AG10803 (cell line): ENCODE measurements around the gene MAMLD1.

Source experiments
- DNase-seq: peaks from one replicate; pipeline ENCODE4 v3.0.0; 2010; ENCODE audit warnings: low read depth
- H3K4me3 ChIP-seq: 2 replicates; pipeline ENCODE4 v1.5.1; 2011; ENCODE audit warnings: mild to moderate bottlenecking, low read length, control low read depth
- TF ChIP-seq, protein P1 (sequence below): conservative IDR thresholded peaks from 2 replicates; pipeline ENCODE4 v1.5.1; 2011; ENCODE audit warnings: mild to moderate bottlenecking, low read length, control low read depth, inconsistent platforms

MAMLD1 gene

DNA sequence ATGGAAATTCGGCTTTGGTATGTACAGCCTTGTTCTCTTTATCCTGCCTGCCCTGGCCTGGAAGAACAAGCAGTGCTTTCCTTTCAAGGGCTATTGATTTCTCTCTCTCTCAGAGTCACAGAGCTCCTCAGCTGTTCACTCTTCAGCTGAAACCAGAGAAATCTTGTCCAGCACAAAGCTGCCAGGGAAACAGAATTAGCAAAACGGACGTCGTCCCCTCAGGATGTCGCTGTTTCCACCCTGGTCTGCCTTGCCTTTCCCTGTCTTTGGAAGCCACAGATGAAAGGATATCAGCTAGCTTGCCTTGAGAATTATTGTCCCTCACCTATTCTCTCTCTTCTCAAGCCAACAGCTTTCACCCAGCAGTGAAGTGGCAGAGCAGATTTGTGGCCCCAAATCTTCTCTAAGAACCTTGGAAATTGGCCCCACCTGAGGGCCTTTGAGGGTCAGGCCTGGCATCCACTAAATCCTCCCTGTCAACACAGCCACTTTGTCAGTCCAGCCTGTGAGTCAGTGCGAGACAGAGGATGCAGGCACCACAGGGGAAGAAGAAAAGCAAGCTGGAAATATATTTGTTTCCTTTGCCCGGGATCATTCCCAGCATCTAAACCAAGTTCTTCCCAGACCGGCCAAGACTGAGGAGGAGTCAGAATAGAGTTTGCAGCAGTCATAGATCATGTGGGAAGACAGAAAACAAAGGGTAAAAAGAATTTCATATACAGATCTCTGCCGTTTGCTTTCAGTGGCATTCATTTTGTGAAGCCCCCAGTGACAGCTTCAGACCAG is 141.5 kb downstream of the MAMLD1 start:
- no peak overlapping the region for H3K4me3 ChIP-seq
- DNase-seq = peak; percentile 10
- TF ChIP-seq, protein P1, sequence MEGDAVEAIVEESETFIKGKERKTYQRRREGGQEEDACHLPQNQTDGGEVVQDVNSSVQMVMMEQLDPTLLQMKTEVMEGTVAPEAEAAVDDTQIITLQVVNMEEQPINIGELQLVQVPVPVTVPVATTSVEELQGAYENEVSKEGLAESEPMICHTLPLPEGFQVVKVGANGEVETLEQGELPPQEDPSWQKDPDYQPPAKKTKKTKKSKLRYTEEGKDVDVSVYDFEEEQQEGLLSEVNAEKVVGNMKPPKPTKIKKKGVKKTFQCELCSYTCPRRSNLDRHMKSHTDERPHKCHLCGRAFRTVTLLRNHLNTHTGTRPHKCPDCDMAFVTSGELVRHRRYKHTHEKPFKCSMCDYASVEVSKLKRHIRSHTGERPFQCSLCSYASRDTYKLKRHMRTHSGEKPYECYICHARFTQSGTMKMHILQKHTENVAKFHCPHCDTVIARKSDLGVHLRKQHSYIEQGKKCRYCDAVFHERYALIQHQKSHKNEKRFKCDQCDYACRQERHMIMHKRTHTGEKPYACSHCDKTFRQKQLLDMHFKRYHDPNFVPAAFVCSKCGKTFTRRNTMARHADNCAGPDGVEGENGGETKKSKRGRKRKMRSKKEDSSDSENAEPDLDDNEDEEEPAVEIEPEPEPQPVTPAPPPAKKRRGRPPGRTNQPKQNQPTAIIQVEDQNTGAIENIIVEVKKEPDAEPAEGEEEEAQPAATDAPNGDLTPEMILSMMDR = 0 out of 2 replicates have a peak, but pooled peaks have one; percentile 5

DNA sequence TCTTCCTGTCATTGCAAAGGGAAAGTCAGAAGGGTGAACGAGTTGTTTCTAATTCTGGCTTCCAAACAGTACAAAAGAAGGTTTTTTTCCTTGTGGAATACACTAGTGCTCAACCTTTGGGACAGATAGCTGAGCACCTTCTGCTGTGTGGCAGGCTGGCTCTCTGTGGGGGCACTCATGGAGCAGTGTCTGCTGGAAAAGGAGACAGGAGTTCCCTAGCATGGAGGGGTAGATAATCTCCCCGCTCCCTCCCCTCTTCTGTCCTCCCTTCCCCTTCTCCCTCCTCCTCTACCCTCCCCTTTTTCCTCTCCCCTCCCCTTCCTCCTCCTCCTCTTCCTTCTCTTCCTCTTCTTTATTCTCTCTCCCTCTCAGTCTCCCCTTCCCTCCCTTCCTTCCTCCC is 142.9 kb downstream of the MAMLD1 start:
- no peak overlapping the region for H3K4me3 ChIP-seq
- no peak for DNase-seq
- TF ChIP-seq, protein P1 = no peak

DNA sequence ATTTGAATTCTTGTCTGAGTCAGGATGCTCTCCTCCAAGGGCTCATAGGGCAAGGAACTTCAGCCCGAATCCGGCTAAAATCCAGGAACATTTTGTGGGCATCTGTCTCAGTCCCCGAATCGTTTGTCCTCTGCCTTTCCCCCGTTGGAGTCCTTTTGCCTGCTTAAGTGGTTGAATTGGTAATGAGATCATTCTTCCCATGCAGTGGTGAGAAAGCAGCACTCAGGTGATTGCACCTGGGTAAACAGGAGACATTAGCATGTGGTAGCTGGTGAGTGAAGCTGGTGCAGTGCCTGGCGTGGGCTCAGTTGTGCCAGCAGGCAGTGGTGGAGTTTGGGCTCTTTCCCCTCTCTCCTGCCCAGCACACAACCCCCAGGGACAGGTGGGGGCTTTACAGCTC is 143.4 kb downstream of the MAMLD1 start:
- TF ChIP-seq, protein P1 = no peak
- DNase-seq = no peak
- no peak overlapping the region for H3K4me3 ChIP-seq

DNA sequence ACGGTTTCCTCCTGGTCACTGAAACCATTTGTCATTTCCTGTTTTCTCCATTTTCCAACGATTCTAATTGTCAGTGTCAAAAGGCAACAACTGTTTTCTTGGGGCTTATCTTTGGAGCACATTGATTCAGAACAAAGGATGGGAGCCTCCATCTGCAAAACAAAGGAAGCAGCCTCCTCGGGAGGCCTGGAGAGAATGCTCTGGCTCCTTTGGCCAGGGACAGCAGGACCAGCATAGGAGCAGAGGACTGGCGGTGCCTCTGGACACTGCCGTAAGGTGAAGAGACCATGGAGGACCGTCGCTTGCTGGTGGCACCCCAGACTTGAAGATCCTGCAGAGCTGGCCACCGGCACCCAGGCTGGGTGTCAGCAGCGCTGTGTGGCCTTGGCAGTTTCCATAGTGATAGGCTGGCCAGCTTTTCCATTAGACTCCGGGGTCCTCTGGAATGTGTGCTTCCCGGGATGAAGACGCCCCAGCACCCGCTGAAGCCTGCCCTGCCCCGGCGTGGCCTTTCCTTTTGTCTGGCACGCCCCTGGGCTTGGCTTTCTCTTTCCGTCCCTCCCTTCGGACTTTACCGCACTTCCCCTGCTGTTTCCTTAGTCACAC is 144.2 kb downstream of the MAMLD1 start:
- no peak overlapping the region for H3K4me3 ChIP-seq
- TF ChIP-seq, protein P1 = no peak

DNA sequence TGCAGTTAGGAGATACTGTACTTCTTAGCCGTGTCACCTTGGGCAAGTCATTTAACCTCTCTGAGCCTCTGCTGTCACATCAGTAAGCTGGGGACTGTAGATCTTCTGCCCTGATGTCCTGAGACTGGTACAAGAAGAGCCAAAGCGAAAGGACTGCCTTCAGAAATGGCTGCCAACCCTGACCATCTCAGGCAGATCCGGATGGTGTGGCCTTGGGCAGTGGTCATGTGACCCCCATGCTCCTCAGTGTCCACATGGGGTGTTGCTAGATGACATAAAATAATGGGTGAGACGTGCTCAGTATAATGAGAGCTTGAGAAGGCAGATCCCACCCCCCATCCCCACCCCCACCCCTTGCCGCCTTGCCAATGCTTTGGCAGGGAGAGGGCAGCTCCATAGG is 144.9 kb downstream of the MAMLD1 start:
- no peak overlapping the region for H3K4me3 ChIP-seq
- TF ChIP-seq, protein P1 = no peak
- no peak for DNase-seq

More for the DNA sequence above, 144.2 kb downstream of the MAMLD1 start:
- peak; percentile 14 for DNase-seq

DNA sequence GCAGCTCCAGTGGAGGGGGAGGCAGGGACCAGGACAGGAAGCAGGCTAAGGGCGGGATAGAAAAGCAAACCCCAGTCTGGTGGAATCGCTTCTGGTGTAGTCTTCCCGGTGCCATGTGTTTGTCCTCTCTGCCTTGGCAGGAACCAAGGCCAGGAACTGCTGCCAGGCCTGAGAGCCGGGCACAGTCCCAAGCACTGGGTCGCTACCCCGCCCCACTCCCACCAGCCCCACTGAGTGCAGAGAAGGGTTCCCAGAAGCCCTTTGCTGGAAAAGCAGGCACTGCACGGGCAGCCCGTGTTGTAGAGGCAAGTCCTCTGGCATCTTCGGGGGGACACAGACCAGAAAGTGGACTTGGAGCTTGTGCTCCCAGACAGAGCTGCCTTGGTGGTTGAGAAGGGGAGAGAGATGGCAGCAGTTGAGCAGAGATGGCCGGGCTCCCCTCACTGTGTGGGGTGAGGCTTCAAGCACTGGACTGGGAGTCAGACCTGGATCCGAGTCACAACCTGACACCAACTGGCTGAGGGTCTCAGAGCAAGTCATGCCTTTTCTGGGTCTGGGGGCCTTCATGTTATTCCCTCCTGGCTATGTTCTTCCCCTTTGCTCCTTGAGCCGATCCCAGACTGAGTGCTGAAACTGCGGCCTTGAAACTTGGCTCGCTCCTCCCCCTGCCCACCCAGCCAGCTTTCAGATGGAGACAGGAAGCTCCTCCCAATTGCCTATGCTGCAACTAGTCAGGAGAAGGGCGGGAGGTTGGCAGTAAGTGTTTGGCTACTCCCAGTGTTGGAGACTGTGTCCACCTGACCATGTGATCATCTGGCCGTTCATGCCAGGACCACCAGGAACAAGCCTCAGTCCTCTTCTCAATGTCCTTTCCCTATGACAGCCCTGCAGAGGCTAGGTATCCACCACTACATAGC is 145.6 kb downstream of the MAMLD1 start:
- TF ChIP-seq, protein P1 = no peak
- no peak overlapping the region for H3K4me3 ChIP-seq
- peak; percentile 42 for DNase-seq
